HT-29 (cell line): ENCODE results near the gene KRT23. TPM values are rescaled to one million over a fixed set of nuclear protein-coding genes. Genes with fewer than 3 reads are reported as not detected.
"Not testable (repeated sequence)": the region's sequence is repeated elsewhere in the genome, so short reads cannot be mapped to it uniquely, and the experiment has no call there.

Experiments used
- DNase-seq: peaks from one replicate; pipeline ENCODE4 v3.0.0-alpha.2; 2015; ENCODE audit warnings: low spot score
- total RNA-seq: library from RNA; depleted of rRNA; stranded (reverse); fragments of >200 nt; shearing (Covaris generic); gene quantifications from 2 replicates; pipeline ENCODE4 v1.2.3, GENCODE V29; 2014

KRT23 gene
- total RNA-seq, 1 experiment from 2014 or later, result 3.3 TPM

DNA sequence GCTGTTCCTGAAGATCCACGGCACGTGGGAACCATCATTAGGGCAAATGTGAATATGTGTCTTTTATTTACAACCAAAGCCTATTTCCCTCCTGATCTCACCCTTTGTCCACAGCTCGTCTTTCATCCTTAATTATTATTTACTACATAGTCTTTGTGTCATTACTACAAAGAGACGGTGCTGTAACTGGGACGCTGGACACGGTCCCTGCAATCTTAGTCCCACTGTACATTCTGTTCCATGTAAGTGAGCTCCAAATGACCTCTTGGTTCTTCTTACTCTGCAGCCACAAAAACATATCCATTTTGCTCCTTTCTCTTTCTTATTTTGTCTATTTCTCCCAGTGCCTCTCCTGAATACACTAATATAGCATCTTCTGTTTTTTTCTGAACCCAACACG is 12.7 kb upstream of the KRT23 start:
- no peak for DNase-seq

DNA sequence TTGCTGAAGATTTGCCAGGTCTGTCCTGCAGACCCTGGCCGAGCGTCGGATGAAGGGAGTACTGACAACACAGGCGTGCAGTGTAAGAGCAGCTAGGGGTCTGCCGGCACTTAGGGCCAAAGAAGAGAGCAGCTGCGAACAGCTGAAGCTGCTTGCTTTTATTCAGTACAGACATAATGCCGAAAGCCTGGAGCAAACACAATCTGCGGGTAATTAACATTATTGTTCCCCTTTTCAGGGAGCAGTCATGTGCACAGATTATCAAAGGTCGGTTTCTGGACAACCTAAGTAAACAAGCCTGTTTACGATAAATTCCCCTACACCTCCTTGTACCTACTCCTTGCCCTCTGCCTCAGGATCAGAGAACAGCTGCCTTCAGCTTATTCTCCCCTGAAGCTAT is 12.0 kb upstream of the KRT23 start:
- DNase-seq, result no peak

DNA sequence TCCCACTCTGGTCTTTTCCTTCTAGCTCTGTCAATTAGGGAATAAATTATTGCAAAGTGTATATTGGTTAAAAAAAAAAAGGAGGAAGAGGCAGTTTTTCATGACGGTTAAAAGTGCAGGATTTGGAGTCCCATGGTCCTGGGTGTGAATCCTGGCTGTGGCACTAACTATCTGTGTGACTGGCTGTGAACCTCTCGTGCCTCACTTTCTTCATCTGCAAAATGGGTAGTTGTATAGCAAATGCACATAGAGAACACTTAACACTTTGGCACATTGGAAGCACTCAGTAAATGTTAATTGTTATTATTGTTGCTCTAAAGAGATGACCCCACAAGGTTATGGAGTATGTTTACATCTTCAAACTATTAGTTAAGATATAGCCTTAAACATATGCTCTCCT is 10.5 kb upstream of the KRT23 start:
- no peak for DNase-seq

DNA sequence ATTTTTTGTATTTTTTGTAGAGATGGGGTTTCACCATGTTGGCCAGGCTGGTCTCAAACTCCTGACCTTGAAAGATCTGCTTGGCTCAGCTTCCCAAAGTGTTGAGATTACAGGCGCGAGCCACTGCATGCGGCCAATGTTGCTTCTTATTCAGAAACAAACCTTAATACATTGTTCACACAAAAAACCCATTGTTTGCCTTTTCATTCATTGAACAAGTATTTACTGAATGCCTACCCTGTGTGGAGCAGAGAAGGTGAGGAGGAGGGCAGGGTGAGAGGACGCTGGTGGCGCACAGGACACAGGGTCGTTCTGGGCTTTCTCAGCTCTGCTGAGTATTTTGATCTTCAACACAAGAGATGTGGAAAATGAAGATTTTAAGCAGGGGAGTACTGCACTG is 8.0 kb upstream of the KRT23 start:
- DNase-seq, result no peak

DNA sequence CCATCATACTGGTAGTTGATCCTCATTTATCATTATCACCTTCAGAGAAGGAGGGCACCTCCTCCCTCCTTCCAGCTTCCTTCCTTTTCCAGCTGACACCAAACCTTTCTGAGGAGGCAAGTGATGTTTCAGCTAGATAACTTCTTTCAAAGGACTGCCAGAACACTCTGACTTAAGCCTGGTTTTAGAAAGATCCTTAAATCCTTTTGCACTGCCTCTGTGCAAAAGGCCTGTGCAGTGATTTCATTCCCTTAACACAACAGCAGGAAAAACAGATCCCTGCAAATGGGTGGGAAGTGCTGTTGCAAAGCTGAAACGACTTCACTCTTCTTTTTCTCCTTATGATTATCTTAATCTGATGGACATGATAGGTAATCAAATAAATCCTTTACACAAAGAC is 7.1 kb upstream of the KRT23 start:
- DNase-seq, result no peak

DNA sequence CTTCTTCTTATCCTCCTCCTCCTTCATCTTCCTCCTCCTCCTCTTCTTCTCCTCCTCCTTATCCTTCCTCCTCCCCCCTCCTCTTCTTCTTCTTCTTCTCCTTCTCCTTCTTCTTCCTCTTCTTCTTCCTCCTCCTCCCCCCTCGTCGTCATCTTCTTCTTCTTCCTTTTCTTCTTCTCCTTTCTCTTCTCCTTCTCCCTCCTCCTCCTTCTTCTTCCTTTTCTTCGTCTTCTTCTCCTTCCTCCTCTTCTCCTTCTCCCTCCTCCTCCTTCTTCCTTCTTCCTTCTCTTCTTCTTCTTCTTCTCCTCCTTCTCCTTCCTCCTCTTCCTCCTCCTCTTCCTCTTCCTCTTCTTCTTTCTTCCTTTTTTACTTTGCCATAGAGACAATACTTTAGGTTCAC is 5.1 kb upstream of the KRT23 start:
- no peak for DNase-seq

DNA sequence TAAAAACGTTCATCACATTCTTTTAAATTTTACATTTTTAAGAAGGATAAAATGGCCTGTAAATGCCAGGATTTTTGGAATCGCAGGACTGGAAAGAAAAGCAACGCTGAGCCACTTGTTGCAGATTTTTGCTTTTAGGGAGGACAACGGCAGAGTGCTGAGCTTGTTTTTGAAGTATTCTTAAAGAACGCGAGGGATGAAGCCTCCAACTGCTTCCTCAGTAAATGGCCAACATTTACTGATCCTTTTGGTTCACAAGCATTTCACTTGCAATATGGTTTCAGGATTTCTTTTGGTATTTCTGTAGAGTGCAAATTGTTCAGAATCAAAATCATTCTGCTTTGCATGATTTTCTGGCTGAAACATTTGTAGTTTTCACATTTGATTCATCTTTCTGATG is 2.8 kb upstream of the KRT23 start:
- DNase-seq, result no peak

DNA sequence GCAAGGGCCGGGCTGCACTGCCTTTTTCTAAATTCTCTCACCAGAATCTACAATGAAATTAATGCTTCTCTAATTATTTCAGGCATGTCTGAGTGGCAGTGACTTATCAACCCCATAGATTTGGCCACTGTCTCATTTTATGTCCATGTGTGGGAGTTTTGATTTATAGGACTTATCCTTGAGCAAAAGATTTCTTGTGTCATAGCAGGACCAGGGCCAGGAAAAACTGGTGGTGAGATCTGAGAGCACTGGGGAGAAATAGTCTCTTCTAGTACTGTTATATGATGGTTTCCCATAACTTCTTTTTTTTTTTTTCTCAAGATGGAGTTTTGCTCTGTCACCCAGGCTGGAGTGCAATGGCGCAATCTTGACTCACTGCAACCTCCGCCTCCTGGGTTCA is 1.5 kb upstream of the KRT23 start:
- peak; percentile 49 for DNase-seq

DNA sequence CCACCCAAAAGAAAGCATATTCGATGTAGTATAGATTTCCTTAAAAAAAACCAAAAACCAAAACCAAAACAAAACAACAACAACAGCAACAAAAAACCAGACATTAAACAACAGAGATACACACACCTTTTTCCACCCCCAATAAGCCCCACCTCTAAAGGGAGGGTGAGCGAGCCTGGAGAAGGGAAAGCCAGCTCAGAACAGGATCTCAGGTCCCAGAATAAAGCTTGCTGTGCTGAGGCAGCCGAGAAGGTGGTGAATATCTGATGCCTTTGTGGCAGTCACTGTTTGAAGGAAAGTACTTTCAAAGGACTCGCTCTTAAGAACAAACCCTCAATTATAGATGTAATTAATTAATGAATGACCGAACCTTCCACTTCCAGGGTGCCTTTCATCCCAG is 470 bp downstream of the KRT23 start:
- DNase-seq, result peak; percentile 26

DNA sequence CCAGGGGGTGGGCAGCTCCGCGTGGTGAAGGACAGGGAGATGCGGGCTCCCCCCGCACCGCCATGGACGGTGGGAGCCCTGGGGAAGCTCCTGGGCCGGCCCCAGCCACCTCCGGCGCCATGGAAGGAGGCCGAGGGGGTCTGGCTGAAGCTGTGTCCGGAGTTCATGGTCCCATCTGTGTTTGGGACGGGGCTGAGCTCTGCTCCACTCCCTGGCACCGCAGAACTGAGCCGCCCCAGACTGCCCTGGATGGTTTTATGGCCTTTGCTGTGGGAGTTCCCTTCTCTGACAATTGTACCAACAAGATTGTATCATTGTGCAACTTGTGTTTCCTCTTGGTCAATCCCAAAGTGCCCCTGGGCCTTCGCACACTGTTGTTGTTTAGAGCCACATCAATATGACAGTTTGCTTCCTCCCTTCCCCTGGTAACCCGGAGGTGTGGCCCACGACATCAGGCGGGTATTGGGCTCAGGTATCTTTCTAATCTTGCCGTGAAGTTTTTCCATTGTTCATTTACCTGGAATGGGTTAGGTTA is 942 bp downstream of the KRT23 start:
- peak; percentile 42 for DNase-seq

DNA sequence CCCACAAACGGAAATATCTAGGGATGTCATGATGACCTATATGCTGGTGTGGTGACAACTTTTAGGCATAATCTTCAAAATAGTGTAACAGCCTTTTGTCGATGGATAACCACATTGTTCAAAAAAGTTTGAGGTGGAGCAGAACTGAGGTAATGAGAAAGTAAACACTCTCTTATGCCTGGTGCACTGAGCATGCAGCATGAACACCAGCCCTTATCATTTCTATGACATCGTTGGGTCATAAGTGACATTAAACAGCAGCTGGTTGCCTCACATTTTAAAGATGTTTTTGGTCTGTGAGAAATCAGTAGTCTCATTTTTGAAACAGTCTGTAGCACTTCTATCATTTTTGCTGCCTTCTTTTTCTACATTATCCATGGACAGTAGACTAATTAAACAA is 1.8 kb downstream of the KRT23 start:
- DNase-seq, result no peak

DNA sequence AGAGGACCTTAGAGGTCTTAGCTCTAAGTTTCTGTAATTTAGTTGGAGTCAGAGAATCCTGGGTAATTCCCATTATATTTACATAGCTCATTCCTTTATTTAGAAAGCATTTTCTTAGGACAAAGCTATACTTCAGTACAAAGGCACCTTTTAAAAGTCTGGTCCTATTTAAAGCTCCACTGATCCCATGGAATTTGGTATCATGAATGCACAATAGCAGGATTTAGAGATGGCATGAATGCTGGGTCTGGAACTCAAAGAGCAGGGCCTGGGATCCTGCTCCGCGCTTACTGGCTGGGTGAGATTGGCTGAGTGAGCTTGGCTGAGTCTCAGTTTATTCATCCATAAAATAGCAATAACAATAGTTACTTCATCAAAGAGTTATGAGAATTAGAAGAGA is 4.8 kb downstream of the KRT23 start:
- no peak for DNase-seq

DNA sequence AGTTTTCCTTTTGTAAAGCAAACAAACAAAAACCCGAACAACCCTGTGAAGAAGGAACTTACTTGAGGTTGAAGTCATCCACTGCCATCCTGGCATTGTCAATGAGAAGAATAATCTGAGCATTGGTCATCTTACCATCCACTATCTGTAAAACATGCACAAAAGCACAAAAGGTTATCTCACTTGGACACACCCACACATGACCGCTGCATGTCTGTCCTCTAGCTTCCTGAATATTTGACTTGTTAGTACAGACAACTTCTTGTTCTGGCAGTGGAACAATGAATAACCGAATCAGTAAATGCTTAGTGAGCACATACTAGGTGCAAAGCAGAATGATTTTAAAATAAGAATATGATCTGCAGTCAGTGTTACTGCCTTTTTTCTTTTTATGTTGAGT is 6.1 kb downstream of the KRT23 start:
- DNase-seq, result no peak

DNA sequence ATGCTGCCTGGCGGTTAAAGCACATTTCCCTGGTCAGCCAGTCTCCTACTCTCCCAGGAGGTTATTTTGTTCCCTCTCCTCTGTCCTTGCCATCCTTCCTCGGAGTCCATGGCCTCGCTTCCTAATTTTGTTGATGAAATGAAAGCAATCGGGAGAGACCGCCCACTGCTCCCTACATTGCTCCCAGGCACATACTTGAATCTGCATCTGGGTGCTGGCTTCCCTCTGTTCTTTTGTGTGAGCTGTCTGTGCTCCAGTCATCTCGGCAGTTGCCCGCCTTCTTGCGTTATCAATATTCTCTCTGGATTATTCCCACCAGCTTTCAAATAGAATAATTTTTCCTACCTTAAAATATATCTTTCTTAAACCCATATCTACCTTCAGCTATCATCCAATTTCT is 11.1 kb downstream of the KRT23 start:
- no peak for DNase-seq

DNA sequence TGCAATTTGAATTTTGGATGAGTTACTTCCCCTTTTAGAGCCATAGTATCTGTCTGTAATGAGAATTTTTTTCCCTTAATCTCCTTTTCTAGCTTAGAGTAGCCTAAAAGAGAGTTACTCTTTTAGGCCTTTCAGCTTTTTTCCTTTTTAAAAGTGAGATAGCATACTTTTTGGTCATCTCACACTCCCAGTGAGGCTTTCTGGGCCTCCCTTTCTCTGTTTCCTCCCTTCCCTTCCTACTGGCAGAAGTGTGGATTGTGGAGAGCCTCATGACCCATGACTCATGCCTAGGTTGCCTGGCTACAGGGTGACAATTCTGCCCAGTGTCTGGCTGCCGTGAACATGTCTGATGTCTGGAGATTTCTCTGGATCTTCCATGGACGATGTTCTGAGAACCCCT is 15.2 kb downstream of the KRT23 start:
- peak; percentile 81 for DNase-seq

DNA sequence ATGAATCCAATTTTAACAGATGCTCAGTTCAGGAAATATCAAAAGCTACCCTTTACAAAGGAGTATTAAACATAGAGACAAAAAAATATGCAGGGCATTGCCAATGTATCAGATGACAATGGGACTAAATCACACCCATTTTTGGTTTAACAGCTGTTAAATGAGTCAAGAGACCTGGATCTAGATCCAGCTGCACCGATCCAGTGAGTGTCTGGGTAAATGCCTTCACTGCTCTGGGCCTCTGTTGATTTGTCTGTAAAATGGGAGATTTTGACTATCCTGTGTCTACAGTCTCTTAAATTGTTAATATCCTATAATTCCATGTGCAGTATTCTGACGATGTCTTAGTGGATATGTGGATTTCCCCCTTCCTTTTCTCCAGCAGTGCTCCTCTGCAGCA is 16.4 kb downstream of the KRT23 start:
- DNase-seq, result no peak

DNA sequence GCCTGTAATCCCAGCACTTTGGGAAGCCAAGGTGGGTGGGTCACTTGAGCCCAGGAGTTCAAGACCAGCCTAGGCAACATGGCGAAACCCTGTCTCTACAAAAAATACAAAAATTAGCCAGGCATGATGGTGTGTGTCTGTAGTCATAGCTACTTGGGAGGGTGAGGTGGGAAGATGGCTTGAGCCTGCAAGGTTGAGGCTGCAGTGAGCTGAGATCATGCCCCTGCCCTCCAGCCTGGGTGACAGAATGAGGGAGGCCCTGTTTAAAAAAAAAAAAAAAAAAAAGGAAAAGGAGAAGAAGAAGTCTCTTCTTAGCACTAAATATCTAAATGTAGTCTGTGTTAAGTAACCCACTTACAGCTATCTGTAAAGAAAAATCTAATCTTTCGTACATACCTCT is 20.3 kb downstream of the KRT23 start:
- DNase-seq, result not testable (repeated sequence)

DNA sequence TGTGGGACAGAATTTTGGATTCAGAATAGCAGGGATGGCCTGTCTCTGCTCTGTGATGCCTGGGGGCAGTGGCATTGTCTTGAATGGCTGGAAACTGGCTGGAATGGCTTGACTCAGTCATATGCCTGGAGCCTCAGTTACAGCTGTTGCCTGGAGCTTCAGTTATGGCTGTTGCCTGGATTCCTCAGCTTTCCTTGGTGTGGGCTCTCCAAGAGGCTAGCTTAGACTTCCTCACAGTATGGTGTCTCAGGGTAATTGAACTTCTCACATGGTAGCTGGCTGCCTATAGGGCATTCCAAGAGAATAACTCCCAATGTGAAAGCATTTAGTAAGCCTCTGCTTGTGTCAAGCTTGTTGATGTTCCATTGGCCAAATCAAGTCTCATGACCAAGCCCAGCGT is 21.1 kb downstream of the KRT23 start:
- DNase-seq, result no peak

DNA sequence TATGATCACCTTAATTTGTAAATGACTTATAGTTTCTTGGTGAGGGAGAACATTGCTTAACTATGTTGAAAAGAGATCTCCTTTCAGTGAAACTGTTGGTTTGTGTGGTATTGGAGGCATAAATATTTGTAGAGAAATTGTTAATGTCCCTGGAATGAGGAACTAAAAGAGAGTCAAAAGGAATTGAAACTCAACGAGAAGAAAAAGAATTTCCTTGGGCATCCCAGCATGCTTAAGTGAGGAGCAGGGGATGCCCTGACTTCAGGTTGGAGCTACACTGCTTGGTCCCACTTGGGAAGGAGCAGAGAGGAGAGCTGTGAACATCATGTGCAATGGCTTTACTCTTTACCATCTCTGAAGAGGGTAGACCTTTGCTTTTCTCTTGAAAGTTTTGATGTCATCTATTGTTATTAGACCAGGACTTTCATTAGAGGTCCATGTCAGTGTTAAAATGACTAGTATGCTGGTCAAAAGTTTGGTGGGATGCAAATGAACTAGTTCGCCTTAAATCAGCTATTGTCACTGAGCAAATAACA is 21.7 kb downstream of the KRT23 start:
- no peak for DNase-seq

DNA sequence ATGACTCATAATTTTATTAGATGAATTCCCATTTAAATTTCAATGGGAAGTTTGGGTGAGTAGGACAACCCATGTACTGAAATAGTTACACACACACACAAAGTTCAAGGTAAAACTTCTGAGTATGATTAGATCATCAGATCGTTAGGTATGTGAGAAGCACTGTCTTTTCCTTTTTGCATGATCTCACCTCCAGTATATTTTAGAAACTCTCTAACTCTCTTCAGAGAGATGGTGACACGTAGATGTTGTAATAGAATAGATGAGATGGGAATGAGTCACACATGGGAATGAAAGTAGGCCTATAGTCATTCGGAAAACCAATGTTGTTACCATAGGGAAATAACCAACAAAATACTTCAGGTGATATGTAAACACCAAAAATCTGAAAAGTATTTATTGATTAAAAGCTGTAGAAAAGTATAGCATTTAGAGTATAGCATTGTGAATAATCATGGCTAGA is 22.2 kb downstream of the KRT23 start:
- peak; percentile 81 for DNase-seq

DNA sequence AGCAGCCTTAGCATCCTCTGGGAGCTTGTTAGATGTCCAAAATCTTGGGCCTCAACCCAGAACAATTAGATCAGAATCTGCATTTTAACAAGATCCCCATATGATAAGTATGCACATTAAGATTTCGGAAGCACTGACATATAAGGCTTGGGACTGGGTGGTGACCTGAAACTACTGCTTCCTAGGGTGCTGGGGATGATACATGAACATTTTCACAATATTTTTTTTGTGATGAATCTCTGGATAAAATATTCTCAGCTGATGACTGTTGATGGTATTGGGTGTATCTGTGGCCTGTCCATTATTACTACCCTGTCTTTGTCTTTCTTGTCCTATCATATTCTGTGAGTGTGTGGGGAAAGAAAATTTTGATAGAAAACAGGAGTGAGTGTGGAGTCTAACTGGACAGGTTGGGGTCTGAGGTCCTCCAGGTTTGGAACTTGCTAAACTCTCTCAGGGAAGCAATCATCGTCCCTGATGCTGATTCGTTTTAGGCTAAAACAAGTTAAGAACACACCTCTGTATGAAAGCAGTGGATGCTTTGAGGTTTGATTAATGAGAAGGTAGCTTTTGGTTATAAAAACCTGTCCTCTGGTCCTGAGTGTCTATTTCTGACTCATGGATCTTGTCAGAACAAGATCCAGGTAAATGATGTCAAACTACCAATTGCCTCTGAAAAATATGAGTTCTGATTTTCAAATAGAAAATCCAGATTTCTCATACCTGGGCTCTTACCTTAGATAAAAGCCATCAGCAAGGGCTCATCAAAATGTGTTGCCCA is 23.2 kb downstream of the KRT23 start:
- no peak for DNase-seq

DNA sequence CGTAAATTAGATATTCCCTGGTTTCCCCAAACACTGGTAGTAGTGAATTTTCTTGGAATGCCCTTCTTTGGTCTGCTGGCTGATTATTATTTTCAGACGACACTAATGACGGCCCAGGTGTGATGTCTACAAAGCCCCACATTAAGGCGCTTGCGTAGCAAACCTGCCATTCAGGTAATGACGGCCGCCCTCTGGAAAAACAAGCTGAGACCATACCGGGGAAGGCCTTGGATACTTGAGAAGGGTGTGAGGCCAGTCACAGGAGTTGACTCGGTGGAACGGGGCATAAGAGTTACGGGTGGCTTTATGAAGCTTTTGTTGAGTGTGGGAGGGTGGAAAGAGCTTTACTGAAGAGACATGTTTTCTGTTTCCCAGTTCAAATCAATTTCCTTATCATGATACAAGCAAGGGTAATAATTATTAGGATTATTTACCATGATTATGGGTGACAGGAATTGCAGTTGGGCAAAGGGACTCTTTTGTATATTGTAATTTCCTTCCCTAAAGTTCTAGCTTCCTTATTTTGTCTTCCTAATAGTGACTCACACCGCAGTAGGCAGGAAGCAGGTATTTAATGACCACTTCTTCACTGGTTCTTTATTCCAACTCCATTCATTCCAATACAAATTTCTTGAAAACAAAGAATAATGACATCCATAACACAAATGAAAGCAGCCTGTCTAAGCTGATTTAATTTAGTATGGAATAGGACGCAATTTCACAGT is 24.8 kb downstream of the KRT23 start:
- no peak for DNase-seq

DNA sequence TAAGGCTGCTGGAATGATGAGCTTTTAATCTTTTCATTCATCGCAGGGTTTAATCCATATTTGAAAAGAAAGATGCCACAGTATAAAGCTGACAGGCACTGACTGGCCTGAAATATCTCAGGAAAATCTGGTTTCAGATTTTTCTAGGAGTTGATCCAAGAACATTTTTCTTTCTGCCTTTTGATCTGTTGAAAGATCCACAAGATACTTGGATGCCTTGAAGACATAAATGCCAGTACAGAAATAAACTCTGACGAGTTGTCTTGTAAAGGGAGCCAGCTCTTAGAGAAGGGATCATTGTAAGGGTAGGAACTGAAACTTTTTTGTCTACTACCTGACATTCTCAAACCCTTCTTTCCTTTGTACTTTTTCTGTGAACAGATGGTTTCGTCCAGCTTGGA is 27.0 kb downstream of the KRT23 start:
- DNase-seq, result peak; percentile 7
